Psoas muscle (tissue), 8 donors: ENCODE results near the gene TNFRSF1B. TPM values are rescaled to one million over a fixed set of nuclear protein-coding genes. Genes with fewer than 3 reads are reported as not detected.

Experiments used
- ATAC-seq, 4 donors: fragments of 200-7000 bp; cut with Tn5 transposase; one replicate each; pipeline ENCODE4 v1.9.1; 2020; ENCODE audit warnings: moderate library complexity in 3 of 4, mild to moderate bottlenecking in 2 of 4
- DNase-seq, 2 donors: peaks; one replicate each; pipeline ENCODE4 v3.0.0-alpha.2; 2020
- H3K27ac ChIP-seq: fragments of 200-600 bp; one replicate; pipeline ENCODE4 v1.8.0; 2022
- H3K27me3 ChIP-seq, 3 donors: fragments of 200-600 bp in 1 of 3; one replicate each; pipeline versions ENCODE4 v1.6.1 to v1.8.0; 2013 to 2022; ENCODE audit warnings: low read length in 2 of 3, mild to moderate bottlenecking in 2 of 3, moderate library complexity in 1 of 3; ENCODE audit not compliant: insufficient read depth in 3 of 3
- H3K36me3 ChIP-seq, 2 donors: fragments of 200-600 bp in 1 of 2; one replicate each; pipeline versions ENCODE4 v1.6.1 to v1.8.0; 2013 to 2022; ENCODE audit warnings: low read depth in 1 of 2, mild to moderate bottlenecking in 1 of 2, moderate library complexity in 1 of 2; ENCODE audit not compliant: insufficient read depth in 1 of 2
- H3K4me1 ChIP-seq: fragments of 200-600 bp; one replicate; pipeline ENCODE4 v1.8.0; 2022
- H3K4me3 ChIP-seq: fragments of 200-600 bp; one replicate; pipeline ENCODE4 v1.8.0; 2022; ENCODE audit warnings: mild to moderate bottlenecking
- H3K9me3 ChIP-seq: fragments of 200-600 bp; one replicate; pipeline ENCODE4 v1.8.0; 2022
- WGBS, 3 donors: extraction: QIAGEN DNeasy Blood & Tissue Kit; methylation state at CpG; one replicate each; pipeline versions ENCODE4 v1.1.6 to v1.1.7; 2013; 5-methylcytosine and 5-hydroxymethylcytosine counted together
- intact Hi-C, 2 donors: fragments of 100-400 bp; cut with DNase I; formaldehyde crosslinking; loops; one replicate each; pipeline versions ENCODE4 v1.11.0 to v1.14.2; 2022
- polyA plus RNA-seq, 3 donors: library from polyadenylated mRNA; stranded (reverse); fragments of 200-250 nt; gene quantifications; one replicate each; pipeline ENCODE4 v1.2.3, GENCODE V29; 2013
- total RNA-seq, 4 donors: library from RNA; stranded (reverse); fragmentation: NEBNext Ultra II Directional in 2 of 4; extraction: Animal tissue kit (Norgen Biotek cat#: 25700) in 2 of 4; gene quantifications; one replicate each; pipeline versions ENCODE4 v1.2.1 to v1.2.4, GENCODE V29; 2021 to 2023
- TF ChIP-seq, protein P1 (sequence below): fragments of 200-600 bp; IDR thresholded peaks from one replicate; pipeline ENCODE4 v1.8.0; 2022; ENCODE audit warnings: antibody characterized with exemption
- donor health status: healthy with polysubstance abuse.
- donor health status: DM: no; HTN: no; CAD: no; lungs with moderate emphysema.
- donor health status: Bipolar disorder and iron deficiency.
- donor health status: healthy.
- donor health status: DM: yes; HTN: yes; CAD: no.
- donor health status: DM: no; HTN: no; CAD: no.
- donor health status: DM: no; HTN: no; CAD: no.
- donor health status: DM: yes; HTN: yes; CAD: no.

TNFRSF1B gene
- total and polyA plus RNA-seq, 7 donors: 5.1 to 12.8 (median 7.6) TPM

DNA sequence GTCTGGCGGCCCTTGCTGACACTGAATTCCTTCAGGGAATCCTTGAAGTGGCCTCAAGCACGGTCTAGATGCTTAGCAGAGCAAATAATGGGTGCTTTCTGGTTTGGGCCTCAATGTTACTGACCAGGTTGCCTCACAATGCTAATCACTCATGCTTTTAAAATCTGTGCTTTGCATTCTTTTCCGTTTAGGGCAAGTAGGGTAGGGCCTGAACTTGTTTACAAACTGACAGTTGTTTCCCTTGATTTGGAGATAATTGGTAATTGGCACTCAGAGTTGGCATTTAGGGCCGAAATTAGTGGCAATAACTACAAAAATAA, 64.4 kb downstream of the TNFRSF1B start:
- no peak for ATAC-seq
- intact Hi-C loops: no loop called here

DNA sequence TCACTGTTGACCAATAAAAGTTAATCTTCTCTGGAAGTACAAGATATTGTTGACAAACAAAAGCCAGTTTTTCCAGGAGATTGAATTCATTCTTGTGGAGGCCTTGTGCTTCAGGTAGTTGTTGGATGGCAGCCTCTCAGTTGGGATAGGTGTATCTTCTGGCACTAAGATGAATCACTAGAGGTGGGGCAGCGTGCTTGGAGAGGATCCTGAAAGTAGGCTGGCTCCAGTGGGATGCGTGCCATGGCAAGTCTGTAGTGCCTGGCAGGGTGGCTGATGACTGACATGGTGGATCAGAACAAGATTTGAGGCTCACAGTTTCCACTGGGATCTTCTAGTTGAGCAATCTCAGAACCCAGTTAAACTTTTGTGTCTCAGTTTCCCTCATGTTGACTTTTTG, 65.4 kb downstream of the TNFRSF1B start:
- intact Hi-C loops: loop anchor here in 1 of 2 donors (2.0 kb wide), 1 partner anchor 45 kb away; no protein-coding TSS in a partner anchor
- Histone ChIP-seq H3K27me3 (no peaks in the 10 kb centered on the region), H3K4me1 (peaks cover 13% of the 10 kb centered on the region), H3K36me3 (peaks cover 0 to 33% of the 10 kb centered on the region in 2 donors), H3K27ac (peak overlapping the region; percentile 96), H3K9me3 (no peaks in the 10 kb centered on the region), H3K4me3 (no peak overlapping the region)
- TF ChIP-seq, protein P1, sequence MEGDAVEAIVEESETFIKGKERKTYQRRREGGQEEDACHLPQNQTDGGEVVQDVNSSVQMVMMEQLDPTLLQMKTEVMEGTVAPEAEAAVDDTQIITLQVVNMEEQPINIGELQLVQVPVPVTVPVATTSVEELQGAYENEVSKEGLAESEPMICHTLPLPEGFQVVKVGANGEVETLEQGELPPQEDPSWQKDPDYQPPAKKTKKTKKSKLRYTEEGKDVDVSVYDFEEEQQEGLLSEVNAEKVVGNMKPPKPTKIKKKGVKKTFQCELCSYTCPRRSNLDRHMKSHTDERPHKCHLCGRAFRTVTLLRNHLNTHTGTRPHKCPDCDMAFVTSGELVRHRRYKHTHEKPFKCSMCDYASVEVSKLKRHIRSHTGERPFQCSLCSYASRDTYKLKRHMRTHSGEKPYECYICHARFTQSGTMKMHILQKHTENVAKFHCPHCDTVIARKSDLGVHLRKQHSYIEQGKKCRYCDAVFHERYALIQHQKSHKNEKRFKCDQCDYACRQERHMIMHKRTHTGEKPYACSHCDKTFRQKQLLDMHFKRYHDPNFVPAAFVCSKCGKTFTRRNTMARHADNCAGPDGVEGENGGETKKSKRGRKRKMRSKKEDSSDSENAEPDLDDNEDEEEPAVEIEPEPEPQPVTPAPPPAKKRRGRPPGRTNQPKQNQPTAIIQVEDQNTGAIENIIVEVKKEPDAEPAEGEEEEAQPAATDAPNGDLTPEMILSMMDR: no peak
- DNase-seq: peak; percentile 52 to 85
- ATAC-seq: peak; percentile 52 to 75 (median 63)
- 30 to 55% (median 31%) methylated on average over 2 of the region's 2 CpGs for WGBS, 3 donors

More for the DNA sequence above, 64.4 kb downstream of the TNFRSF1B start:
- no peak for DNase-seq
- Histone ChIP-seq H3K9me3 (no peaks in the 10 kb centered on the region), H3K27ac (peak overlapping the region; percentile 96), H3K4me1 (peaks cover 13% of the 10 kb centered on the region), H3K36me3 (peaks cover 0 to 26% of the 10 kb centered on the region in 2 donors), H3K4me3 (peak overlapping the region; percentile 98), H3K27me3 (no peaks in the 10 kb centered on the region)
- TF ChIP-seq, protein P1: no peak
- WGBS, 3 donors: 6% methylated on average over 4 of the region's 4 CpGs

DNA sequence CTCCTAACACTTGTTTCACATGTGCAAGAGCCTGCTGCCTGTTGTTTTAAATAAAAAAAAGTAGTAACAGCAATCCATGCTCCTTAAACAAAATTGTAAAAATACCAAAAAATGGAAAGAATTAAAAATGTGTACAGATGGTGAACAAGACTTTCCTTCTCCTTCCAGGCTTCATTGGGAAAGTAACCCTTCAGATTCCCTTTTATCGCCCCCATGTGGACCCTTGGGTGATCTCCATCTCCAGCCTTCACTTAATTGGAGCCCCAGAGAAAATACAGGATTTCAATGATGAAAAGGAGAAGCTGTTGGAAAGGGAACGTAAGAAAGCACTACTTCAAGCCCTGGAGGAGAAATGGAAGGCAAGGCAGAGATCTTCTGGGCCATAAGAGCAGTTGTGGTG, 77.3 kb downstream of the TNFRSF1B start:
- Histone ChIP-seq H3K9me3 (no peaks in the 10 kb centered on the region), H3K4me3 (no peak overlapping the region), H3K27ac (no peak overlapping the region), H3K27me3 (no peaks in the 10 kb centered on the region), H3K36me3 (peaks cover 8 to 90% of the 10 kb centered on the region in 2 donors), H3K4me1 (peaks cover 12% of the 10 kb centered on the region)
- TF ChIP-seq, protein P1: no peak
- ATAC-seq: no peak
- DNase-seq: no peak
- intact Hi-C loops: no loop called here
- 70 to 79% (median 74%) methylated on average over 2 of the region's 2 CpGs for WGBS, 3 donors

DNA sequence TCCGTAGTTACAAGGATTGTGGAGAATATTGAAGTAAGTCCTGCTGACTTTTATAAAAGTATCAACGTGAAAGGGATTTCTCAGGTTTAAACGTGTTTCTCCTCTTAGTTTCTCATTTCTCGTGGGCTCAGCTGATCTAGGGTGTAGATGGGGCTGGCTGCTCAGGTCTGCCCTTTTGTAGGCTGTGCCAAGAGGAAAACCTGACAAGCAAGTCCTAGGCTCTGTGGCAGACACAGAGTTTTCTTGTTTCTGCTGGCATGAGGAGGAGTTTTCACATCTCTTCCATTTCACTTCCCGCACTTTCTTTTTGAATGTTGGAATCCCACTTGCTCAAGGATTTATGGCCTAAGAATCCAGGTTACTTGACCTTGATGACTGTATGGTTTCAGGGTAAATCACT, 77.8 kb downstream of the TNFRSF1B start:
- H3K4me1 ChIP-seq: peaks cover 12% of the 10 kb centered on the region
- H3K27ac ChIP-seq: no peak overlapping the region
- ATAC-seq (no peak), DNase-seq (no peak)
- no peaks in the 10 kb centered on the region for H3K9me3 ChIP-seq
- WGBS, 3 donors: 78 to 91% (median 89%) methylated on average over 5 of the region's 5 CpGs
- intact Hi-C loops: no loop called here
- H3K36me3 ChIP-seq: peaks cover 8 to 90% of the 10 kb centered on the region in 2 donors
- TF ChIP-seq, protein P1: no peak
- H3K27me3 ChIP-seq: no peaks in the 10 kb centered on the region
- H3K4me3 ChIP-seq: no peak overlapping the region

DNA sequence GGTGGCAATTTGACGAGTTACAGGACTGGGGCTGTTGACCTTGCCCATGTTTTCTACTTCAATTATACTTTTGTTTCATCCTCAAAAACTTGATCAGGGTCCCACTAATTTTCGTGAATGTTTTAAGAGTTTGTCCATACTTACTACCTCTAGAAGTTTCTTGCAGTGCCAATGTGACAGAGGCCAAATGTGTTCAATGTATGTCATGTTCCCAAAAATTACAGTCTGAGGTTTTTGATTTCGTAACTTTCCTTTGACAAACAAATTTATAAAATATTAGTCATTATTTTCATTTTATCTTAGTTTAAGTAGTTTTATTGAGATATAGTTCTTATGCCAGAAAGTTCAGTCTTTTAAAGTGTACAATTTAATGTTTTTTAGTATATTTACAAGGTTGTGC, 78.3 kb downstream of the TNFRSF1B start:
- Histone ChIP-seq H3K27ac (no peak overlapping the region), H3K4me1 (peaks cover 12% of the 10 kb centered on the region), H3K4me3 (no peak overlapping the region), H3K27me3 (no peaks in the 10 kb centered on the region), H3K36me3 (peaks cover 8 to 93% of the 10 kb centered on the region in 2 donors), H3K9me3 (no peaks in the 10 kb centered on the region)
- no peak for ATAC-seq
- 80 to 89% (median 86%) methylated on average over 3 of the region's 3 CpGs for WGBS, 3 donors
- TF ChIP-seq, protein P1: no peak
- intact Hi-C loops: loop anchor here in 1 of 2 donors (5.0 kb wide), 1 partner anchor 42 kb away; no protein-coding TSS in a partner anchor
- DNase-seq: no peak
